WTC11 (cell line): ENCODE measurements around the gene CCDC92. TPM values are rescaled to one million over a fixed set of nuclear protein-coding genes. Genes with fewer than 3 reads are reported as not detected.

Experiments used
- ATAC-seq: fragments of 200-7000 bp; cut with Tn5 transposase; 2 replicates; pipeline ENCODE4 v1.10.0; 2021; ENCODE audit warnings: mild to moderate bottlenecking, moderate library complexity
- CTCF ChIA-PET: fragments of 300-600 bp; sonication (Branson Sonifier 250); formaldehyde crosslinking; loops from one replicate; lab custom pipeline; 2021; ENCODE audit warnings: antibody characterized with exemption; lab: Charles Lee
- POLR2A ChIA-PET: fragments of 350-600 bp; sonication (Branson Sonifier 250); formaldehyde crosslinking; loops from one replicate; lab custom pipeline; 2021; ENCODE audit warnings: antibody characterized with exemption; lab: Charles Lee
- DNase-seq: peaks from one replicate; pipeline ENCODE4 v3.0.0; 2021; ENCODE audit warnings: low spot score
- H3K27ac Mint-ChIP-seq: 2 replicates; pipeline ENCODE4 v1.8.0; 2021; ENCODE audit warnings: mixed read lengths
- H3K27me3 Mint-ChIP-seq: 2 replicates; pipeline ENCODE4 v1.8.0; 2021; ENCODE audit warnings: low read depth, mild to moderate bottlenecking, moderate library complexity, mixed read lengths
- H3K36me3 Mint-ChIP-seq: 2 replicates; pipeline ENCODE4 v1.8.0; 2021; ENCODE audit warnings: mixed read lengths
- H3K4me1 Mint-ChIP-seq: 2 replicates; pipeline ENCODE4 v1.8.0; 2022; ENCODE audit warnings: mixed read lengths
- H3K4me3 Mint-ChIP-seq: 2 replicates; pipeline ENCODE4 v1.8.0; 2021; ENCODE audit warnings: mild to moderate bottlenecking, moderate library complexity, mixed read lengths
- H3K9me3 Mint-ChIP-seq: 2 replicates; pipeline ENCODE4 v1.8.0; 2021; ENCODE audit warnings: mixed read lengths
- AFF4 ChIP-seq: sonication (generic); formaldehyde crosslinking; IDR thresholded peaks from 2 replicates; pipeline ENCODE4 v1.8.1; 2023; ENCODE audit warnings: mild to moderate bottlenecking, missing genetic modification reagents, borderline replicate concordance
- ATF6 ChIP-seq: sonication (generic); formaldehyde crosslinking; IDR thresholded peaks from 2 replicates; pipeline ENCODE4 v1.8.1; 2023; ENCODE audit warnings: mild to moderate bottlenecking, missing genetic modification reagents
- CBFB ChIP-seq: sonication (generic); formaldehyde crosslinking; IDR thresholded peaks from 2 replicates; pipeline ENCODE4 v1.8.1; 2022; ENCODE audit warnings: mild to moderate bottlenecking, low read depth, missing genetic modification reagents
- CREB1 ChIP-seq: sonication (generic); formaldehyde crosslinking; IDR thresholded peaks from 2 replicates; pipeline ENCODE4 v1.8.0; 2023; ENCODE audit warnings: mild to moderate bottlenecking, missing genetic modification reagents
- ELF4 ChIP-seq: sonication (generic); formaldehyde crosslinking; IDR thresholded peaks from 2 replicates; pipeline ENCODE4 v1.8.1; 2022; ENCODE audit warnings: low read depth, mild to moderate bottlenecking, moderate library complexity, missing genetic modification reagents
- EMX1 ChIP-seq: fragments of 250-450 bp; sonication (Bioruptor Pico); IDR thresholded peaks from 2 replicates; pipeline ENCODE4 v1.8.0; 2021; ENCODE audit warnings: mild to moderate bottlenecking
- FOXK1 ChIP-seq: sonication (generic); formaldehyde crosslinking; IDR thresholded peaks from 2 replicates; pipeline ENCODE4 v1.8.0; 2022; ENCODE audit warnings: mild to moderate bottlenecking, moderate library complexity, missing genetic modification reagents
- FOXP1 ChIP-seq: sonication (generic); formaldehyde crosslinking; IDR thresholded peaks from 2 replicates; pipeline ENCODE4 v1.8.0; 2022; ENCODE audit warnings: missing genetic modification reagents, mild to moderate bottlenecking, moderate library complexity, borderline replicate concordance
- HMGA2 ChIP-seq: fragments of 250-450 bp; sonication (Bioruptor Pico); IDR thresholded peaks from 2 replicates; pipeline ENCODE4 v1.4.0; 2021; ENCODE audit warnings: mild to moderate bottlenecking, moderate library complexity
- JAZF1 ChIP-seq: fragments of 250-450 bp; sonication (Bioruptor Pico); IDR thresholded peaks from 2 replicates; pipeline ENCODE4 v1.9.0; 2021; ENCODE audit warnings: moderate library complexity, mild to moderate bottlenecking, inconsistent platforms
- OVOL2 ChIP-seq: fragments of 250-450 bp; sonication (Bioruptor Pico); IDR thresholded peaks from 2 replicates; pipeline ENCODE4 v1.9.0; 2021; ENCODE audit warnings: mild to moderate bottlenecking, borderline replicate concordance
- RORB ChIP-seq: fragments of 250-450 bp; sonication (Bioruptor Pico); IDR thresholded peaks from 2 replicates; pipeline ENCODE4 v1.9.0; 2021; ENCODE audit warnings: mild to moderate bottlenecking
- SMAD4 ChIP-seq: sonication (generic); formaldehyde crosslinking; IDR thresholded peaks from 2 replicates; pipeline ENCODE4 v1.8.0; 2022; ENCODE audit warnings: mild to moderate bottlenecking, missing genetic modification reagents
- USF1 ChIP-seq: sonication (generic); formaldehyde crosslinking; IDR thresholded peaks from 2 replicates; pipeline ENCODE4 v1.8.0; 2022; ENCODE audit warnings: mild to moderate bottlenecking, missing genetic modification reagents
- ZNF138 ChIP-seq: sonication (generic); formaldehyde crosslinking; conservative IDR thresholded peaks from 2 replicates; pipeline ENCODE4 v1.8.1; 2022; ENCODE audit warnings: mild to moderate bottlenecking, moderate library complexity, missing genetic modification reagents
- ZNF281 ChIP-seq: sonication (generic); formaldehyde crosslinking; IDR thresholded peaks from 2 replicates; pipeline ENCODE4 v1.8.0; 2023; ENCODE audit warnings: mild to moderate bottlenecking, missing genetic modification reagents
- ZNF396 ChIP-seq: fragments of 250-450 bp; sonication (Bioruptor Pico); IDR thresholded peaks from 2 replicates; pipeline ENCODE4 v1.8.0; 2021; ENCODE audit warnings: mild to moderate bottlenecking, moderate library complexity, borderline replicate concordance
- ZSCAN18 ChIP-seq: fragments of 250-450 bp; sonication (Bioruptor Pico); IDR thresholded peaks from 2 replicates; pipeline ENCODE4 v2.1.2; 2022; ENCODE audit warnings: mild to moderate bottlenecking, moderate library complexity
- total RNA-seq: library from RNA; stranded (reverse); gene quantifications from 3 replicates; pipeline ENCODE4 v1.2.3, GENCODE V29; 2021

CCDC92 gene
- total RNA-seq, 1 experiment from 2014 or later: 2.7 TPM

- no peak for DNase-seq
- H3K27me3 Mint-ChIP-seq: peaks cover 9% of the 10 kb centered on the region
- POLR2A ChIA-PET: no interaction called here
- no peak for ATAC-seq
- no peak overlapping the region for H3K27ac Mint-ChIP-seq
- CTCF ChIA-PET: no interaction called here
- peaks cover 5% of the 10 kb centered on the region for H3K9me3 Mint-ChIP-seq
- H3K4me1 Mint-ChIP-seq: no peaks in the 10 kb centered on the region
- TF ChIP-seq ATF6 (CRISPR knock-in tag) (no peak), ZSCAN18 (CRISPR knock-in tag) (no peak), FOXK1 (CRISPR knock-in tag) (no peak), RORB (CRISPR knock-in tag) (no peak), FOXP1 (CRISPR knock-in tag) (no peak), ELF4 (no peak), HMGA2 (CRISPR knock-in tag) (no peak), JAZF1 (CRISPR knock-in tag) (no peak), CREB1 (CRISPR knock-in tag) (no peak), ZNF281 (CRISPR knock-in tag) (no peak), ZNF138 (CRISPR knock-in tag) (no peak), OVOL2 (CRISPR knock-in tag) (no peak), ZNF396 (CRISPR knock-in tag) (no peak), USF1 (CRISPR knock-in tag) (no peak), CBFB (no peak), EMX1 (CRISPR knock-in tag) (no peak), SMAD4 (CRISPR knock-in tag) (no peak), AFF4 (CRISPR knock-in tag) (no peak)
- no peak overlapping the region for H3K4me3 Mint-ChIP-seq
- peaks cover 6% of the 10 kb centered on the region for H3K36me3 Mint-ChIP-seq
These were observed 65.8 kb downstream of the CCDC92 start for GRCh38 chr12:123906711-123907420.
